RWPE1 (cell line): ENCODE measurements around the gene PSPH.

Source experiments
- CTCF ChIA-PET: fragments of 350-600 bp; sonication (Branson Sonifier 250); formaldehyde crosslinking; extraction: SDS; loops from one replicate; lab custom pipeline; 2021; lab: Yijun Ruan, JAX
- POLR2A ChIA-PET: fragments of 400-600 bp; formaldehyde crosslinking; extraction: SDS; loops from one replicate; lab custom pipeline; 2020; ENCODE audit warnings: antibody characterized with exemption; ENCODE audit not compliant: low non-redundant PET; lab: Yijun Ruan, JAX
- DNase-seq: peaks from one replicate; pipeline ENCODE4 v3.0.0; 2012; ENCODE audit warnings: low spot score
- H3K27ac ChIP-seq: fragments of 450-650 bp; 2 replicates; pipeline ENCODE4 v1.5.1; 2017
- TF ChIP-seq, protein P1 (sequence below): fragments of 450-650 bp; conservative IDR thresholded peaks from 2 replicates; pipeline ENCODE4 v1.5.1; 2017; ENCODE audit warnings: low read depth, mild to moderate bottlenecking

Gene PSPH

DNA sequence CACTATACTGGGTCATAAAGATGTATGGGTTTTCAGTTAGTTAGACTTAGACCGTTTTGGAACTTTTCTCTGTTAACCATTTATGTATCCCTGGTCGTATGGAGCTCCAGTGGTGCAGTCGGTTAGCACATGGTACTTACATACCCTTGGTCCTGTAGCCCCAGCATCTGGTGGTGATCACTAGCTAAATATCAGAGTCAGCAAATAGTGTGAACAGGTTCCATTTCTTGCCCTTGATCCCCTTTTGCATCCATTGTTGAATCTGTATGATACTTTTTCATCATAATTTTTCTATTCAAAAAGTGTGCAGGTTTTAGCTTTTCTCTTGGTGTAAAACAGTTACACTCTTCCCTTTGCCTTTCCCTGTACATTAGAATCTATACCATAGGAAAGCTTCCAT lies 71.0 kb downstream of the PSPH start:
- POLR2A ChIA-PET, result no interaction called here
- CTCF ChIA-PET, result interaction anchor here (0.5 to 0.9 kb wide), 2 partner anchors 14 kb away, joined by 3 read pairs; no protein-coding TSS in a partner anchor
- TF ChIP-seq, protein P1, sequence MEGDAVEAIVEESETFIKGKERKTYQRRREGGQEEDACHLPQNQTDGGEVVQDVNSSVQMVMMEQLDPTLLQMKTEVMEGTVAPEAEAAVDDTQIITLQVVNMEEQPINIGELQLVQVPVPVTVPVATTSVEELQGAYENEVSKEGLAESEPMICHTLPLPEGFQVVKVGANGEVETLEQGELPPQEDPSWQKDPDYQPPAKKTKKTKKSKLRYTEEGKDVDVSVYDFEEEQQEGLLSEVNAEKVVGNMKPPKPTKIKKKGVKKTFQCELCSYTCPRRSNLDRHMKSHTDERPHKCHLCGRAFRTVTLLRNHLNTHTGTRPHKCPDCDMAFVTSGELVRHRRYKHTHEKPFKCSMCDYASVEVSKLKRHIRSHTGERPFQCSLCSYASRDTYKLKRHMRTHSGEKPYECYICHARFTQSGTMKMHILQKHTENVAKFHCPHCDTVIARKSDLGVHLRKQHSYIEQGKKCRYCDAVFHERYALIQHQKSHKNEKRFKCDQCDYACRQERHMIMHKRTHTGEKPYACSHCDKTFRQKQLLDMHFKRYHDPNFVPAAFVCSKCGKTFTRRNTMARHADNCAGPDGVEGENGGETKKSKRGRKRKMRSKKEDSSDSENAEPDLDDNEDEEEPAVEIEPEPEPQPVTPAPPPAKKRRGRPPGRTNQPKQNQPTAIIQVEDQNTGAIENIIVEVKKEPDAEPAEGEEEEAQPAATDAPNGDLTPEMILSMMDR, result no peak
- no peak for DNase-seq
- no peak overlapping the region for H3K27ac ChIP-seq

DNA sequence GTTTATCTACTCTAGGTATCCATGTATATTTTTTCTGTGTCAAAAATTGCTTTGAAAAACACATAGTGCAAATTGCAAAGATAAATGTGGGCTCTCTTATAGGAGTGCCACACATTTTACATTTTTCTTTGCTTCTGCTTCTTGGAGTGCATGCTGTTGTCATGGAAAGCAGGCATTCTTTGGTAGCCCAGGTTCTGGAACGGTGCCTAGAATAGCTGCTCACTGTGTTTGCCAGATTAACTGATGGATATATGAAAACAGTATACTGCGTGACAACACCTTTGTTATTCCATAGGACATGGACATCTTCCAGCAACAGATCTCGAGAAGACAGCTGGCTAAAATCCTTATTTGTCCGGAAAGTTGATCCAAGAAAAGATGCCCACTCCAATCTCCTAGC lies 73.4 kb downstream of the PSPH start:
- TF ChIP-seq, protein P1, result no peak
- ChIA-PET CTCF (interaction anchor here (0.7 kb wide), 1 partner anchor 13 kb away, joined by 3 read pairs; no protein-coding TSS in a partner anchor), POLR2A (interaction anchor here (0.6 kb wide), 1 partner anchor 26 kb away, joined by 3 read pairs; the partner anchor contains the start of gene MRPS17)
- no peak overlapping the region for H3K27ac ChIP-seq
- DNase-seq, result peak; percentile 32

DNA sequence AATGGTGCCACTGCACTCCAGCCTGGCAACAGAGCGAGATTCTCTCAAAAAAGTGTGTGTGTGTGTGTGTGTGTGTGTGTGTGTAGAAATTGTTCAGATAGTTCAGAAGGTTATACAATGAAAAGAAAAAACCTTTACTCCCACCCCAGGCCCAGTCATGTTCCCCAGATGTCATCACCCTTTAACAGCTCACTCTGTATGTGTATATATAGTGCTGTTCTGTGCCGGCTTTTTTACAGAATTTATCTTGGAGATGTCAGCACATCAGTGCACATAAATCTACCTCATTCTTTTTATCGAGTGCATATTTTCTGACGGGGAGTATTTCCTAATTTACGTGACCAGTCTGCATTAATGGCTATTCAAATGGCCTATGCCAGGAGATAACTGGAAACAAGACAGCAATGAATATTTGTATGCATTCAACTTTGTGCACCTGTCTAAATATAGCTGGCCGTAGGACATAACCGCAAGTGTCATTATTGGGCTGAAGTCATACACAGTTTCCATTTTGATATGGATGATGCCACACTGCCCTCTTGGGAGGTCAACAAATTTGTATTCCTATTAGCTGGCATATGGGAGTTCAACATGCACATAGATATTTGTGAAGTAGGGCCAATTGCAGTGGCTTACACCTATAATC lies 75.1 kb downstream of the PSPH start:
- H3K27ac ChIP-seq, result peak overlapping the region; percentile 89
- DNase-seq, result no peak
- TF ChIP-seq, protein P1, result no peak
- POLR2A ChIA-PET, result no interaction called here
- CTCF ChIA-PET, result interaction anchor here (1.1 kb wide), 1 partner anchor 368 kb away, joined by 4 read pairs; no protein-coding TSS in a partner anchor

DNA sequence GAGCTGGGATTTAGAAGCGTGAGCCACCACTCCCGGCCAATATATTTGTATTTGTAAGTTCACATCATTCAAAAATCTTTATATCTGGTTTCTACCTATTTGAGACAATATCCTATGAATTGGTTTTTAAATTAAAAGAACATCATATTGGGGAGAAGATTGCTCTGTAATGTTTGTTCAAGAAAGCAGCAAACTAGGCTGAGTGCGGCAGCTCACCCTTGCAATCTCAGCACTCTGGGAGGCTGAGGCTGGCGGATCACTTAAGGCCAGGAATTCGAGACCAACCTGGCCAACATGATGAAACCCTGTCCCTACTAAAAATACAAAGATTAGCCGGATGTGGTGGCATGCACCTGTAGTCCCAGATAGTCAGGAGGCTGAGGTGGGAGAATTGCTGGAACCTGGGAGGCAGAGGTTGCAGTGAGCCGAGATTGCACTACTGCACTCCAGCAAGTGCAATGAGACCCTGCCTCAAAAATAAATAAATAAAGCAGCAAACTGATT lies 77.4 kb downstream of the PSPH start:
- TF ChIP-seq, protein P1, result no peak
- ChIA-PET POLR2A (interaction anchor here (0.6 kb wide), 1 partner anchor 21 kb away, joined by 3 read pairs; no protein-coding TSS in a partner anchor), CTCF (interaction anchor here (0.6 kb wide), 1 partner anchor 719 kb away, joined by 5 read pairs; no protein-coding TSS in a partner anchor)
- peak overlapping the region; percentile 27 for H3K27ac ChIP-seq
- DNase-seq, result no peak

DNA sequence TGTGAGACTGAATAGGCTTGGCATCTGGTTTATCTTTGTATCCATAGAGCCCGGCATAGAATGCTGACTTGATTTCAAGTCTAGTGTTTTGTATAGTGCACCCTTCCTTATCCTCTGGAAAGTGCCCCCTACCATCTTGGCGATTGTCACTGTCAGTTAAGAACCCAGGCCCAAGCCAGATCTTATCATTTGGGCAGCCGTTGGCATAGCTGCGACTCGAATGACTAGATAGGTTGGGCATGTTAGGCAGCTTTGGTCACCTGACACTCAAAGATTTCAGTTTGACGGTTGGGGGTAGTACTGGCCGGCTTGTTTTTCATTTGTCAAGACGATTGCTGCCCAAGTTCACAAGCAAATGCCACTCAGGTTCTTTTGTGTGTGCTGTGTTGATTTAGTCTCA lies 80.3 kb downstream of the PSPH start:
- TF ChIP-seq, protein P1, result no peak
- peak overlapping the region; percentile 34 for H3K27ac ChIP-seq
- DNase-seq, result no peak
- ChIA-PET CTCF (no interaction called here), POLR2A (no interaction called here)

DNA sequence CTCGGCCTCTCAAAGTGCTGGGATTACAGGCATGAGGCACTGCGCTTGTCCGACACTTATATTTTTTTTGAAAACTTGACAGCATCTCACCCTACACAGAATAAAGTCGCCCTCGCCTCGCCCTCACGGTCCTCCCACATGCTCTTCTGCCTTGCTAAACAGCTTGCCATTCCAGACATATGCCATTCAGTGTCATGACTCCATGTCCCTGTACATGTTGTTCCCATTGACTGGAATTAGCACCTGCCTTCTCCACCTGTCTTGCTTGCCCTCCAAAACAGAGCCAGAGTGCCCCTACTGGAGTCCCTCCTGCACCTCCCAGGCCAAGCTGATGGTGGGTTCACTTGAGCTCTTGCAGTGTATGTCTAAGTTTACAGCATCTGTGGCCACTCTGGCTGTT lies 80.7 kb downstream of the PSPH start:
- ChIA-PET POLR2A (no interaction called here), CTCF (no interaction called here)
- TF ChIP-seq, protein P1, result no peak
- peak overlapping the region; percentile 34 for H3K27ac ChIP-seq
- no peak for DNase-seq
